Suppressor macrophage treated with lipopolysaccharide for 4 hours (primary cell): ENCODE measurements around the gene SIRT2.
"Not testable (repeated sequence)": the region's sequence is repeated elsewhere in the genome, so short reads cannot be mapped to it uniquely, and the experiment has no call there.

ENCODE experiments used
- DNase-seq: peaks from one replicate; pipeline ENCODE4 v3.0.0-alpha.2; 2020

SIRT2 gene

DNA sequence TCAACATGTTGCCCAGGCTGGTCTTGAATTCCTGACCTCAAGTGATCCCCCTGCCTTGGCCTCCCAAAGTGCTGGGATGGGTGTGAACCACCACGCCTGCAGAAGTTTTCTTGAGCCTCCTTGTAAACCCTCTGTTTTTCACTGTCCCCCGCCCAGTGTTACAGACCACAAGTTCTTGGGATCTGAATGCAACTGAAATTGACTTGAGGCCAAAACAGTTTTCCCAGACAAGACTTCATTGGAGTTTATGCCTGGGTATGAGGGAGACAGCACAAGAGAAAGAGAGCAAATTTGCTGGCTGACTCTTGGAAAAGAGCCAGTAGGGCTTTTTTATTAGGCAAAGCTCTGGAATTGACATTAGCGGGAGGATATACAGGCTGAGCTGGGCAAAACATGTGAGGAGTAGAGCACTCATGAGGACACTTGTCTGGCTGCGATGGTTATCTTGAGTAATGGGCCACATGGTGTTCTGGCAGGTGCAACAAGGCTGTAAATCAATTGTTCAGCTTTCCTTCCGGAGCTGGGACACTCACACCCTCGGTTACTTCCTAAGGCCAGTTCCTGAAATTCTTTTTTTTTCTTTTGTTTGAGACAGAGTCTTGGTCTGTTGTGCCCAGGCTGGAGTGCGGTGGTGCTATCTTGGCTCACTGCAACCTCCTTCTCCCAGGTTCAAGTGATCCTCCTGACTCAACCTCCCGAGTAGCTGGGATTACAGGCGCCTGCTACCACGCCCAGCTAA is 36.9 kb downstream of the SIRT2 start:
- DNase-seq = no peak

DNA sequence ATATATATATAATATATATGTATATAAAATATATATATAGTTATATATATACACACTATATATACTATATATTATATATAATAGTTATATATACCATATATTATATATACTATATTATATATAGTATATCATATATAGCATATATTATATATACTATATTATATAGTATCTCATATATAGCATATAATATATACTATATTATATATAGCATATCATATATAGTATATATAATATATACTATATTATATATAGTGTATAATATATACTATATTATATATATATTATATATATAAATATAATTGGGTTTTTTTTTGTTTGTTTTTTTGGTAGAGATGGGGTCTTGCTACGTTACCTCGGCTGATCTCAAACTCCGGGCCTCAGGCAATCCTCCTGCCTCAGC is 38.0 kb downstream of the SIRT2 start:
- no peak for DNase-seq

DNA sequence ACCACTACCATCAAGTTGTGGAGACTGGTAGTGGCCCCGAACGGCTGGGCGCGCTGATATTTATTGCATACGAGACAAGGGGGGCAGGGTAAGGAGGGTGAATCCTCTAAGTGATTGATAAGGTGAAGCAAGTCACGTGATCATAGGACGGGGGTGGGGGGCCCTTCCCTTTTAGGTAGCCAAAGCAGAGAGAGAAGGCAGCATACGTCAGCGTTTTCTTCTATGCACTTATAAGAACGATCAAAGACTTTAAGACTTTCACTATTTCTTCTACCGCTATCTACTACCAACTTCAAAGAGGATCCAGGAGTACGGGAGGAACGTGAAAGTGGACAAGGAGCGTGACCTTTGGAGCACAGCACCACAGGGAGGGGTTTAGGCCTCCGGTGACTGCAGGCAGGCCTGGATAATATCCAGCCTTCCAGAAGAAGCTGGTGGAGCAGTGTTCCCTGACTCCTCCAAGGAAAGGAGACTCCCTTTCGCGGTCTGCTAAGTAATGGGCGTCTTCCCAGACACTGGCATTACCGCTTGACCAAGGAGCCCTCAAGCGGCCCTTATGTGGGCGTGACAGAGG is 39.7 kb downstream of the SIRT2 start:
- DNase-seq = not testable (repeated sequence)

- no peak for DNase-seq
Measured at GRCh38 chr19:38856813-38857212, 42.6 kb downstream of the SIRT2 start.

GRCh38 chr19:38855751-38856150 is 43.7 kb downstream of the SIRT2 start:
- DNase-seq = not testable (repeated sequence)

DNA sequence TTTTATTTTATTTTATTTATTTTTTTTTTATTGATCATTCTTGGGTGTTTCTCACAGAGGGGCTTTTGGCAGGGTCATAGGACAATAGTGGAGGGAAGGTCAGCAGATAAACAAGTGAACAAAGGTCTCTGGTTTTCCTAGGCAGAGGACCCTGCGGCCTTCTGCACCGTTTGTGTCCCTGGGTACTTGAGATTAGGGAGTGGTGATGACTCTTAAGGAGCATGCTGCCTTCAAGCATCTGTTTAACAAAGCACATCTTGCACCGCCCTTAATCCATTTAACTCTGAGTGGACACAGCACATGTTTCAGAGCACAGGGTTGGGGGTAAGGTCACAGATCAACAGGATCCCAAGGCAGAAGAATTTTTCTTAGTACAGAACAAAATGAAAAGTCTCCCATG is 44.5 kb downstream of the SIRT2 start:
- not testable (repeated sequence) for DNase-seq

GRCh38 chr19:38853214-38853613 is 46.2 kb downstream of the SIRT2 start:
- no peak for DNase-seq

DNA sequence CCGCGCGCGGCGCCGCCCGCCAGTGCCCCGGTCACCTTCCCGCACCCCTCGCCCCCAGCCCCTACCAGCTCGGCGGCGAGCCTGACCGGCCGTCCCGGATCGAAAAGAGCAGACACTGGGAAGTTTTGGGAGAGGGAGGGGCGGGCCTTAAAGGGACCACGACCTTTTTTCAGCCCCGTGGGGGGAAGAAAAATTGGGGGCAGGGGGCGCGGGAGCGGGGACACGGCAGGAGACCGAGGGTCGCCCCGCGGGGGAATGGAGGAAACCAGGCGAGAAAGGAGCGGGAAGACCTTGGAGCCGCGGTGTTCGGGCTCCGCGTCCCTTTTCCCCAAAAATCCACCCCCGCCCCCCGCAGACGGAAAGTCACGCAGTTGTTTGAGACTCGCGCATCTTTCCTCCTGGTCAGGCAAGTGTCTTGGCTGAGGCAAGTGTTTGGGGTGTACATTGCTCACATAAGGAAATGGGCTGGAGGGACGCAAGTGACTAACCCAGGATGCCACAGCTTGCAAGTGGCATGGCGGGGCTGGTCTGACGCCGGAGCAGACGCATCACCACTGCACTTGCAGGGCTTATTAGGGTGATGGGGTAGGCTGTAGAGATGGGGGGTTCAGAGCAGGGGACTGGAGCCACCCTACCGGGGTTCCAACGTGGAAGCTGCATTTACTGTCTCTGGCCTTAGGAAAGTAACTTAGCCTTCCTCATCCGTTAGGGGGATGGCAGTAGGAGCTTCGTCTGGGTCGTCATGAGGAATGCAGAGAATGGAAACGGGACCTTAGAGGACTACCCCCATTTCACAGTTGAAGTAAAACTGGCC is 47.0 kb downstream of the SIRT2 start:
- DNase-seq = peak; percentile 76

GRCh38 chr19:38851622-38852230 is 47.7 kb downstream of the SIRT2 start:
- DNase-seq = peak; percentile 98

DNA sequence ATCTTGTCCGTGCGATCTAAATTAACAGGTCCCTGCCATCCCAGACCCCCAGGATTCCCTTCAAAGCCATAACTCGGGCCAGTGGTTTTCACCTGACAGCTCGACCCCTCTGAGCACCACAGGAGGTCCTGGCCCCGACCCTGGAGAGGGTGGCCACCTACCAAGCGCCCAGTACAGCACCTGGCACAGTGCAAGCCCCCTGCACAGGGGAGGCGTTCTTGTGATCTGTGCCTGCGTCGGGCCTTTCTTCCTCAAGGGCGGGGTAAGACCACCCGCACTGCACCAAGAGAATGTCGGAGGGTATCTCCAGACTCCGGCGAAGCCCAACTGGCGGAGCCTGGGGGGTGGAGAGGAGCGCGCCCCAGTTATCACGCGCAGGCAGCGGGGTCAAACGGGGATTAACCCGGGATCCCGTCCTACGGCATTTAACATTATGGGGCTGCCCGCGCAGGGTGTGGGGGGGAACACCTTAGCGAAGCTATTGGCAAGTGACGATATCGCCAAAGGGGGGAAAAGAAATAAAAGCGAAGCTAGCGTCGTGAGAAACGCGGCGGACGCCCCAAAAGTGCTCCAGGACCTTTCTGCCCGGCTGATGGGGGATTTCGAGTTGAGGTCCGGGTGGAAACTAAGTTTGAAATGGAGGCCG is 48.3 kb downstream of the SIRT2 start:
- DNase-seq = no peak

DNA sequence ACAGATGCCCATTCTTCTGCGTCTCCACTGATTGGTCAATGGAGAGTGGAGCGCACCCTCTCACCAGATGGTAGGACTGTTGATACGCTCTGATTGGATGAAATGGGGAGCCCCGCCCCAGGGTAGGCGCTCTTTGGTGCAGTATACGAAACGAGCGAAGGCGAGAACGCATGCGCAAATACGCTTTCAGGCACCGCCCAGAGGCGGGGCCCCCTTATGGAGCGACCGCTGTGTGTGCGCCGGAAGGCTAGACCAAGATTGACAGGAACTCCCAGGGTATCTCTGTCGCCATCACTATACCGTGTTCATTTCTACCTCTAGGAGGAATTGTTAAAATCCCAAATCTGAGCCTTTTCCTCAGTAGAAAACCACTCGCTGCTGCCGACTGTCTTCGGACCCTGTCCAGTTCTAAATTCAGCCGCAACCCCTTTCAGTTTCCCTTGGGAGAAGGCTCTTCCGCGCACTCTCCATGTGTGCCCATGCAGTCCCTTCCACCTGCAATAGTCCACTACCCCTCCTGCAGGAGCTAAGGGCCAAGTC is 48.9 kb downstream of the SIRT2 start:
- DNase-seq = peak; percentile 100

- no peak for DNase-seq
Measured at GRCh38 chr19:38849860-38850435, 49.5 kb downstream of the SIRT2 start, which contains the start of gene HNRNPL. HNRNPL (minus strand) TSS chr19:38849986; CDS start chr19:38849966, 20 bp downstream.

DNA sequence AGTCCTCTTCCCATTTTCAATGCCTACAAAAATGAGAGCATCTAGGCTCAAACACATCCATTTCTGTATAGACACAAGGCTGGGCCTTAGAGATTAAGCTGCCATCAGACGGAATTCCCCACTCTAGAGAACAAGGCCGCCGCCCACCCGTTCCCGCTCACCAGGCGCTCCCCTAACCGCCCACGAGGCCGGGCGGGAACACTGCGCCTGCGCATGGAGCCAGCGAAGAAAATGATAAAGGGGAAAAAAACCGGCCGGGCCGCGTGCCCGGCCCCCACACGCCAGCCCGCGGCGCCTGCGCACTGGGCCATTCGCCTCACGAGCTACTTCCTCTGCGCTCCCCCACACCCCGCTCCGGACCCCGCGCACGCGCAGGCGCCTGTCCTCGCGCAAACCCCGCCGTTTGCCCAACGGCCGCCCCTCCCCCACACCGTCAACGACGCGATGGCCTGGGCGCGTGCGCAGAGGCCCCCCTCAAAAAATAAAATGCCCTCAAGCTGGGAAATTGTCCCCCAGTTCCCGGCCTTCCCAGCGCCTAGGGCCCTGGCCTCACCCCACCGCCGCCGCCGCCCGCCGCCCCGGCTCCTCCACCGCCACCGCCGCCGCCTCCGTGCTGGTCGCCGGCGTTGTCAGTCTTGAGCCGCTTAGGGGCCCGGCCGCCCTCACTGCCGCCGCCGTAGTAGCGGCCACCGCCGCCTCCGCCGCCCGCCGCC is 50.1 kb downstream of the SIRT2 start:
- DNase-seq = peak; percentile 100

DNA sequence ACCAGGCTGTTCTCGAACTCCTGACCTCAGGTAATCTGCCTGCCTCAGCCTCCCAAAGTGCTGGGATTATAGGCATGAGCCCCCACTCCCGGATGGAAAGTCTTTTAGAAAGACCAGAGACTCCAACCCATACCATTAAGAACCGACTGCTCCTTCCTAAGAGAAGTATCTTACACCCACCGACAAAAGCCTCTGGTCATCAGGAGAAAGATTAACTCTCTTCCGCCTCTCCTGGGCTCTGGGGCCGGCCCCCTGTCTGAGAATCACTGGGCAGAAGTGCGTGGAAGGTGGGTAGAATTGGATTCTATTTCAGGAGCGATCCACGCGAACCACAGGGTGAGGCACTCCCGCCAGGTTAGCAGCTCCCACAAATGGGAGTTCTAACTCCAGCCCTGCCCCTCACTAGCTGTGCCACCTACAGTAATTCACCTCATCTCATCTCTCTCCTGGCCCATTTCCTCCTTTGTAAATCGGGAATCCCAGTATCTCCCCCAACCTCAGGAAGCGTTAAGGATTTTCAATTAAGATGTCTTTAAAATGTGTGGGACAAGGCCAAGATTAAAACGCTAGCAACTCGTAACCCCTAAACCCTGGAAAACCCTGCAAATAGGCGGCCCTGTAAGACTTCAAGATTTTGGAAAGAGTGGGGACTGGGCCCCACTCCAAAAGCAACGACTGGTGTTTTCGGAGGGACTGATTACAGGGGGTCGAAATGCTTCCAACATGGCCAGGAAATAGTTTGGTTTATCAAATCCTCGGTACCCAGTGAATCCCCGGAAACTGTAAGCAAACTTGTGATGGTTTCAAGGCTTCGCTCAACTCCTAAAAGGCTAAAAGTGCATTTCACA is 50.9 kb downstream of the SIRT2 start:
- DNase-seq = no peak

DNA sequence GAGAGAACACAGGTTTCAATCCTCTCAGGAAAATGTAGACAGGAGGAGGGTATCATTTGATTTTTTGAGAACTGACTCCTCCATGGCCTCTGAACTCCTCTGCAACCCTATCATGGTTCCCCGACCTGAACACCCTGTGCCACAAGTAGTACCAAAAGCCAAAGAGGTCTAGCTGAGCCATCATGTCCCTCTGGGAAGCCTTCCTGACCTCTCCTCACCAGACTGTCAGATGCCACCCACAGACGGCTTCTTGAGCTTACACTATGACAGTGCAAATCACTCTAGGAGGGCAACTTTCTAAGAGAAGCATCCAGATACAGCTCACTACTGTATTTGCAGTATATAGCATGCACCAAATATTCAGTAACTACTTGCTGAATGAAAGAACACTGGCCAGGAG is 53.3 kb downstream of the SIRT2 start:
- DNase-seq = no peak

- no peak for DNase-seq
Measured at GRCh38 chr19:38845374-38846024, 53.9 kb downstream of the SIRT2 start.

- DNase-seq = no peak
Measured at GRCh38 chr19:38844093-38844686, 55.2 kb downstream of the SIRT2 start.

GRCh38 chr19:38843175-38843758 is 56.2 kb downstream of the SIRT2 start:
- no peak for DNase-seq
